K562 (cell line): Measurements from ENCODE around the gene TMEM184A. TPM values are rescaled to one million over a fixed set of nuclear protein-coding genes. Genes with fewer than 3 reads are reported as not detected.

Source experiments
- ATAC-seq: fragments of 200-7000 bp; cut with Tn5 transposase; 3 replicates; pipeline ENCODE4 v1.9.1; 2020; ENCODE audit warnings: moderate library complexity
- BruUV-seq: library from RNA; stranded (reverse); fragments of 400-500 nt; replicated peaks from 2 replicates; lab custom pipeline; 2021; lab: Mats Ljungman, UMichigan
- CTCF ChIA-PET: fragments of 300-600 bp; formaldehyde crosslinking; extraction: SDS; loops from one replicate; lab custom pipeline; 2021; ENCODE audit warnings: low intra/inter-chr PET ratio; lab: Yijun Ruan, JAX
- POLR2A ChIA-PET: fragments of 300-600, 350-650 bp; sonication (Branson Sonifier 250); formaldehyde crosslinking; extraction: SDS; loops from one replicate; lab custom pipeline; 2021; ENCODE audit warnings: antibody characterized with exemption, inconsistent platforms; lab: Yijun Ruan, JAX
- DNase-seq, 4 experiments: peaks; one replicate each; pipeline versions ENCODE4 v3.0.0 to v3.0.0-alpha.2; 2011 to 2018; ENCODE audit warnings: low spot score in 3 of 4, mixed read lengths in 3 of 4; ENCODE audit errors: extremely low read depth in 1 of 4
- FAIRE-seq: peaks from 2 replicates; lab custom pipeline; 2011; peaks lifted over from hg19 to GRCh38; lab: Jason Lieb, UNC
- H2AFZ ChIP-seq: 2 replicates; pipeline ENCODE4 v1.6.0; 2011; ENCODE audit warnings: low read depth, low read length, control low read depth, inconsistent platforms
- H3K27ac ChIP-seq: fragments of 200-600 bp; 3 replicates; pipeline ENCODE4 v1.8.0; 2011; ENCODE audit warnings: low read depth, mild to moderate bottlenecking, control low read depth, inconsistent platforms, low read length, moderate library complexity, mixed read lengths; ENCODE audit errors: extremely low read depth
- H3K27me3 ChIP-seq, 2 experiments: fragments of 300-600 bp in 1 of 2; 2 replicates in 1 of 2; 3 replicates in 1 of 2; pipeline versions ENCODE4 v1.6.0 to v1.8.0; 2011; ENCODE audit warnings: inconsistent platforms in 2 of 2, low read length in 2 of 2, mild to moderate bottlenecking in 1 of 2, mixed read lengths in 1 of 2, moderate library complexity in 1 of 2; ENCODE audit not compliant: control insufficient read depth in 2 of 2, insufficient read depth in 2 of 2
- H3K36me3 ChIP-seq: fragments of 300-600 bp; 3 replicates; pipeline ENCODE4 v1.8.0; 2011; ENCODE audit warnings: mild to moderate bottlenecking, low read length, inconsistent platforms; ENCODE audit not compliant: control insufficient read depth, insufficient read depth
- H3K4me1 ChIP-seq, 2 experiments: fragments of 200-600 bp in 1 of 2; replicated peaks in 1 of 2; 2 replicates in 1 of 2; 3 replicates in 1 of 2; pipeline versions ENCODE4 v1.5.1 to v1.8.0; 2011; ENCODE audit warnings: inconsistent platforms in 2 of 2, low read length in 2 of 2, mild to moderate bottlenecking in 1 of 2, mixed read lengths in 1 of 2, moderate library complexity in 1 of 2; ENCODE audit not compliant: control insufficient read depth in 2 of 2, insufficient read depth in 2 of 2
- H3K4me2 ChIP-seq: 2 replicates; pipeline ENCODE4 v1.6.1; 2011; ENCODE audit warnings: low read length, control low read depth, inconsistent platforms, mixed read lengths; ENCODE audit not compliant: insufficient read depth
- H3K4me3 ChIP-seq: fragments of 200-600 bp; sonication (generic), shearing (Covaris generic); 2 replicates; pipeline ENCODE4 v1.5.1; 2016; ENCODE audit warnings: control low read depth, inconsistent platforms
- H3K79me2 ChIP-seq: fragments of 200-600 bp; 3 replicates; pipeline ENCODE4 v1.8.0; 2011; ENCODE audit warnings: low read length, inconsistent platforms; ENCODE audit not compliant: control insufficient read depth, insufficient read depth
- H3K9ac ChIP-seq, 2 experiments: 2 replicates each; pipeline versions ENCODE4 v1.6.0 to v1.6.1; 2011; ENCODE audit warnings: low read depth in 2 of 2, low read length in 2 of 2, control low read depth in 1 of 2, inconsistent platforms in 1 of 2, mild to moderate bottlenecking in 1 of 2, mixed read lengths in 1 of 2; ENCODE audit not compliant: insufficient read depth in 1 of 2
- H3K9me1 ChIP-seq: one replicate; pipeline ENCODE4 v1.6.0; 2011; ENCODE audit warnings: inconsistent platforms, mild to moderate bottlenecking, low read length, moderate library complexity; ENCODE audit not compliant: control insufficient read depth, insufficient read depth
- H3K9me3 ChIP-seq: replicated peaks from 2 replicates; pipeline ENCODE4 v1.5.1; 2011; ENCODE audit warnings: low read depth, low read length, inconsistent platforms; ENCODE audit not compliant: control insufficient read depth, insufficient read depth
- H4K20me1 ChIP-seq: replicated peaks from 2 replicates; pipeline ENCODE4 v1.6.1; 2011; ENCODE audit warnings: low read length, inconsistent platforms, mixed read lengths; ENCODE audit not compliant: control insufficient read depth, insufficient read depth
- ARHGAP35 ChIP-seq: fragments of 450-650 bp; IDR thresholded peaks from 2 replicates; pipeline ENCODE4 v1.6.1; 2018; ENCODE audit not compliant: partially characterized antibody
- CEBPG ChIP-seq, 3 experiments: fragments of 200-800 bp in 1 of 3; sonication (Bioruptor generic) in 1 of 3; sonication (generic) in 1 of 3; formaldehyde crosslinking in 1 of 3; IDR thresholded peaks in 2 of 3; conservative IDR thresholded peaks in 1 of 3; 2 replicates each; pipeline versions ENCODE4 v1.6.1 to v1.8.0; 2016 to 2022; ENCODE audit warnings: missing compliant biosample characterization in 2 of 3, missing genetic modification characterization in 2 of 3, mild to moderate bottlenecking in 1 of 3, missing genetic modification reagents in 1 of 3
- ELF4 ChIP-seq: fragments of 450-650 bp; formaldehyde crosslinking; IDR thresholded peaks from 2 replicates; pipeline ENCODE4 v1.4.0; 2022; ENCODE audit warnings: missing genetic modification characterization
- ETV6 ChIP-seq, 3 experiments: fragments of 150-350 bp in 1 of 3; sonication (generic) in 1 of 3; formaldehyde crosslinking in 1 of 3; IDR thresholded peaks; 2 replicates each; pipeline versions ENCODE4 v1.6.1 to v1.8.0; 2014 to 2022; ENCODE audit warnings: borderline replicate concordance in 2 of 3, low read depth in 2 of 3, antibody characterized with exemption in 1 of 3, low read length in 1 of 3, mild to moderate bottlenecking in 1 of 3, missing genetic modification reagents in 1 of 3
- GATAD2A ChIP-seq: fragments of 450-650 bp; IDR thresholded peaks from 2 replicates; pipeline ENCODE4 v1.6.1; 2017
- HINFP ChIP-seq: fragments of 450-650 bp; conservative IDR thresholded peaks from 2 replicates; pipeline ENCODE4 v1.6.1; 2016; ENCODE audit warnings: missing genetic modification characterization, low read depth, mild to moderate bottlenecking, control low read depth, missing compliant biosample characterization
- HLTF ChIP-seq: fragments of 450-650 bp; IDR thresholded peaks from 2 replicates; pipeline ENCODE4 v1.6.1; 2016
- KLF13 ChIP-seq: fragments of 450-650 bp; IDR thresholded peaks from 2 replicates; pipeline ENCODE4 v1.6.1; 2016; ENCODE audit warnings: missing genetic modification characterization, low read depth, mild to moderate bottlenecking, missing compliant biosample characterization, moderate library complexity, borderline replicate concordance
- LARP7 ChIP-seq: fragments of 450-650 bp; IDR thresholded peaks from 2 replicates; pipeline ENCODE4 v1.6.1; 2016
- MLLT1 ChIP-seq, 2 experiments: fragments of 450-650 bp; IDR thresholded peaks; 2 replicates each; pipeline ENCODE4 v1.6.1; 2016
- MTA1 ChIP-seq: fragments of 450-650 bp; IDR thresholded peaks from 2 replicates; pipeline ENCODE4 v1.6.1; 2017; ENCODE audit warnings: borderline replicate concordance
- OTX1 ChIP-seq: fragments of 450-650 bp; formaldehyde crosslinking; IDR thresholded peaks from 2 replicates; pipeline ENCODE4 v1.4.0; 2022; ENCODE audit warnings: mild to moderate bottlenecking
- ZBTB26 ChIP-seq: fragments of 450-650 bp; formaldehyde crosslinking; IDR thresholded peaks from 2 replicates; pipeline ENCODE4 v1.4.0; 2022; ENCODE audit warnings: missing genetic modification characterization
- ZNF263 ChIP-seq: sonication (generic); formaldehyde crosslinking; IDR thresholded peaks from 2 replicates; pipeline ENCODE4 v1.8.0; 2022; ENCODE audit warnings: mild to moderate bottlenecking, missing genetic modification reagents, borderline replicate concordance
- ZNF512 ChIP-seq: IDR thresholded peaks from 2 replicates; pipeline ENCODE4 v1.6.1; 2016; ENCODE audit warnings: missing genetic modification characterization, missing compliant biosample characterization
- WGBS: fragments of 100-300 bp; shearing (Covaris generic); methylation state at CpG from one replicate; pipeline ENCODE4 v1.1.6; 2016; ENCODE audit warnings: low coverage, mixed read lengths; ENCODE audit not compliant: insufficient coverage; ENCODE audit errors: missing lambda C conversion rate; 5-methylcytosine and 5-hydroxymethylcytosine counted together
- in situ Hi-C: fragments of 300-500 bp; cut with MboI; formaldehyde crosslinking; loops from 4 replicates; pipeline ENCODE4 v1.15.0; 2018; ENCODE audit warnings: inconsistent platforms, mixed read lengths
- intact Hi-C: fragments of 100-400 bp; cut with micrococcal nuclease; formaldehyde crosslinking; loops from 2 replicates; pipeline ENCODE4 v1.14.2; 2022
- polyA plus RNA-seq, 8 experiments: library from polyadenylated mRNA; depleted of rRNA in 4 of 8; stranded (reverse) in 5 of 8; unstranded in 3 of 8; fragments of >200 nt; fragmentation: Nextera tagmentation in 2 of 8; fragmentation: Illumina TruSeq in 1 of 8; extraction: Ambion mirVana in 2 of 8; extraction: Trizol in 1 of 8; gene quantifications; 2 replicates each; pipeline versions ENCODE4 v1.2.1 to v1.2.3, GENCODE V29; 2011 to 2014; ENCODE audit warnings: inconsistent platforms in 1 of 8, missing spikeins in 1 of 8
- total RNA-seq, 7 experiments: library from RNA; depleted of rRNA in 6 of 7; stranded (reverse); fragments of >200 nt in 6 of 7; fragmentation: Illumina TruSeq in 2 of 7; extraction: Trizol in 2 of 7; gene quantifications; 2 replicates each; pipeline versions ENCODE4 v1.2.1 to v1.2.3, GENCODE V29; 2011 to 2021; ENCODE audit warnings: low replicate concordance in 1 of 7

TMEM184A gene
- total and polyA plus RNA-seq, 9 of the 15 experiments (the other 6 are each of a cell fraction or from before 2014, with no cell fraction given): 0.10 to 0.18 (median 0.11) TPM; not detected in 6

GRCh38 chr7:1526271-1526754 lies 29.7 kb downstream of the TMEM184A start:
- ATAC-seq (no peak; the same call in 2 of the 3 replicates), FAIRE-seq (no peak), DNase-seq (no peak)
- WGBS: 3% methylated on average over 6 of the region's 6 CpGs
- H3K9ac ChIP-seq: peak overlapping the region in 1 of 2 experiments; percentile 55; a peak in 1 of 4 replicates
- H3K4me1 ChIP-seq: peaks cover under 1 to 34% of the 10 kb centered on the region in 2 experiments; a peak in 3 of 5 replicates
- in situ Hi-C loops: no loop called here
- H2AFZ ChIP-seq: no peak overlapping the region
- no peaks in the 10 kb centered on the region for H3K9me1 ChIP-seq
- CTCF ChIA-PET: no interaction called here
- no peaks in the 10 kb centered on the region for H3K9me3 ChIP-seq
- BruUV-seq: no TSS peak
- POLR2A ChIA-PET: interaction anchor here (1.3 kb wide), 1 partner anchor 13 kb away, joined by 5 read pairs; no protein-coding TSS in a partner anchor
- intact Hi-C loops: no loop called here
- H4K20me1 ChIP-seq: no peaks in the 10 kb centered on the region
- H3K27me3 ChIP-seq: peaks cover 23 to 34% of the 10 kb centered on the region in 2 experiments; a peak in 4 of 5 replicates
- no peak overlapping the region for H3K4me2 ChIP-seq
- no peak overlapping the region for H3K27ac ChIP-seq
- H3K79me2 ChIP-seq: peaks cover 5% of the 10 kb centered on the region
- no peaks in the 10 kb centered on the region for H3K36me3 ChIP-seq
- no peak overlapping the region for H3K4me3 ChIP-seq
- TF ChIP-seq HINFP (tag): 0 out of 2 replicates have a peak, but pooled peaks have one; percentile 37
- peak; percentile 13 for TF ChIP-seq ARHGAP35
- TF ChIP-seq ELF4 (CRISPR knock-in tag): 0 out of 2 replicates have a peak, but pooled peaks have one; percentile 28
- 0 out of 2 replicates have a peak, but pooled peaks have one; percentile 15 for TF ChIP-seq GATAD2A
- TF ChIP-seq CEBPG (CRISPR knock-in tag; IDR thresholded peaks at IDR 0.05): no peak
- no peak for TF ChIP-seq CEBPG (tag; conservative IDR thresholded peaks at IDR 0.05 in 1 of 2, IDR thresholded peaks at IDR 0.05 in 1 of 2)
- no peak for TF ChIP-seq KLF13 (tag)
- TF ChIP-seq OTX1 (CRISPR knock-in tag): 0 out of 2 replicates have a peak, but pooled peaks have one; percentile 25
- TF ChIP-seq MLLT1 (IDR thresholded peaks at IDR 0.05): peak in 1 of 2 experiments; percentile 50; a peak in 1 of 4 replicates
- 0 out of 2 replicates have a peak, but pooled peaks have one; percentile 22 for TF ChIP-seq LARP7
- 0 out of 2 replicates have a peak, but pooled peaks have one; percentile 41 for TF ChIP-seq MTA1
- peak; percentile 93 for TF ChIP-seq ZNF512
- 0 out of 2 replicates have a peak, but pooled peaks have one; percentile 30 for TF ChIP-seq HLTF
- peak; percentile 87 for TF ChIP-seq ZNF263 (CRISPR knock-in tag)
- no peak for TF ChIP-seq ETV6 (IDR thresholded peaks at IDR 0.05; ENCODE audit: borderline replicate concordance in 1 of 2, low read depth in 2 of 2, low read length in 1 of 2)
- no peak for TF ChIP-seq ETV6 (CRISPR knock-in tag; IDR thresholded peaks at IDR 0.05; ENCODE audit: borderline replicate concordance)
- TF ChIP-seq ZBTB26: 0 out of 2 replicates have a peak, but pooled peaks have one; percentile 59
